Endothelial cell of umbilical vein (primary cell): ENCODE results near the gene DHRS7B. TPM values are rescaled to one million over a fixed set of nuclear protein-coding genes. Genes with fewer than 3 reads are reported as not detected.
"Not testable (repeated sequence)": the region's sequence is repeated elsewhere in the genome, so short reads cannot be mapped to it uniquely, and the experiment has no call there.

Experiments used
- BruUV-seq: library from RNA; stranded (reverse); fragments of 400-500 nt; replicated peaks from 2 replicates; lab custom pipeline; 2021; lab: Mats Ljungman, UMichigan
- CTCF ChIA-PET: fragments of 300-600, 350-600 bp; sonication (Branson Sonifier 250); formaldehyde crosslinking; loops from one replicate; lab custom pipeline; 2021; ENCODE audit warnings: antibody characterized with exemption, inconsistent platforms; lab: Charles Lee
- POLR2A ChIA-PET: fragments of 300-600, 350-600 bp; sonication (Branson Sonifier 250); formaldehyde crosslinking; loops from one replicate; lab custom pipeline; 2021; ENCODE audit warnings: antibody characterized with exemption, inconsistent platforms; lab: Charles Lee
- DNase-seq: peaks from one replicate; pipeline ENCODE4 v3.0.0-alpha.2; 2011; ENCODE audit warnings: low read depth, low spot score
- FAIRE-seq: peaks from 2 replicates; lab custom pipeline; 2011; peaks lifted over from hg19 to GRCh38; lab: Jason Lieb, UNC
- H2AFZ ChIP-seq: 2 replicates; pipeline ENCODE4 v1.6.0; 2012; ENCODE audit warnings: low read depth, low read length, control low read depth, inconsistent platforms
- H3K27ac ChIP-seq: 2 replicates; pipeline ENCODE4 v1.5.1; 2011; ENCODE audit warnings: low read depth, mild to moderate bottlenecking, control low read depth, low read length, moderate library complexity; ENCODE audit not compliant: insufficient read depth
- H3K27me3 ChIP-seq, 2 experiments: 2 replicates each; pipeline versions ENCODE4 v1.6.0 to v1.6.1; 2011; ENCODE audit warnings: low read length in 2 of 2, mixed read lengths in 1 of 2; ENCODE audit not compliant: control insufficient read depth in 2 of 2, insufficient read depth in 2 of 2
- H3K36me3 ChIP-seq, 2 experiments: 2 replicates in 1 of 2; 3 replicates in 1 of 2; pipeline ENCODE4 v1.5.1; 2011; ENCODE audit warnings: low read length in 2 of 2, mild to moderate bottlenecking in 1 of 2, moderate library complexity in 1 of 2; ENCODE audit not compliant: control insufficient read depth in 2 of 2, insufficient read depth in 2 of 2; ENCODE audit errors: extremely low read depth in 1 of 2
- H3K4me1 ChIP-seq: 3 replicates; pipeline ENCODE4 v1.5.1; 2011; ENCODE audit warnings: mild to moderate bottlenecking, low read length; ENCODE audit not compliant: control insufficient read depth, insufficient read depth; ENCODE audit errors: extremely low read depth
- H3K4me2 ChIP-seq: 2 replicates; pipeline ENCODE4 v1.6.1; 2011; ENCODE audit warnings: low read length, control low read depth, mixed read lengths; ENCODE audit not compliant: insufficient read depth
- H3K4me3 ChIP-seq, 3 experiments: fragments of 200-600 bp in 1 of 3; sonication (generic), shearing (Covaris generic) in 1 of 3; replicated peaks in 1 of 3; 2 replicates each; pipeline ENCODE4 v1.5.1; 2011 to 2016; ENCODE audit warnings: control low read depth in 3 of 3, low read length in 3 of 3, mild to moderate bottlenecking in 2 of 3, inconsistent platforms in 1 of 3, low read depth in 1 of 3, moderate library complexity in 1 of 3; ENCODE audit not compliant: insufficient read depth in 1 of 3
- H3K79me2 ChIP-seq: 2 replicates; pipeline ENCODE4 v1.6.0; 2012; ENCODE audit warnings: low read length, inconsistent platforms; ENCODE audit not compliant: control insufficient read depth, insufficient read depth
- H3K9ac ChIP-seq: replicated peaks from 2 replicates; pipeline ENCODE3; 2011; ENCODE audit warnings: low read length, control low read depth; ENCODE audit not compliant: insufficient read depth; ENCODE audit errors: extremely low read depth
- H3K9me1 ChIP-seq: replicated peaks from 3 replicates; pipeline ENCODE4 v1.6.0; 2011; ENCODE audit warnings: mild to moderate bottlenecking, low read length; ENCODE audit not compliant: control insufficient read depth, insufficient read depth; ENCODE audit errors: extremely low read depth
- H3K9me3 ChIP-seq: replicated peaks from 2 replicates; pipeline ENCODE4 v1.5.1; 2012; ENCODE audit warnings: low read length, inconsistent platforms; ENCODE audit not compliant: control insufficient read depth, insufficient read depth
- H4K20me1 ChIP-seq: replicated peaks from 2 replicates; pipeline ENCODE3; 2011; ENCODE audit warnings: mild to moderate bottlenecking, low read length; ENCODE audit not compliant: control insufficient read depth, insufficient read depth; ENCODE audit errors: extremely low read depth
- EZH2 ChIP-seq: IDR thresholded peaks from 2 replicates; pipeline ENCODE4 v1.6.1; 2012; ENCODE audit warnings: borderline replicate concordance, low read depth, mild to moderate bottlenecking, moderate library complexity, low read length, inconsistent platforms; ENCODE audit not compliant: severe bottlenecking
- FOS ChIP-seq: IDR thresholded peaks from 2 replicates; pipeline ENCODE4 v1.6.1; 2011; ENCODE audit warnings: mild to moderate bottlenecking, low read length, moderate library complexity, borderline replicate concordance; ENCODE audit not compliant: insufficient read depth
- GATA2 ChIP-seq: IDR thresholded peaks from 2 replicates; pipeline ENCODE4 v1.7.0; 2011; ENCODE audit warnings: low read depth, mild to moderate bottlenecking, moderate library complexity, mixed read lengths, low read length; ENCODE audit not compliant: insufficient read length, insufficient read depth
- JUN ChIP-seq: IDR thresholded peaks from 2 replicates; pipeline ENCODE4 v1.6.1; 2011; ENCODE audit warnings: borderline replicate concordance, low read depth; ENCODE audit not compliant: insufficient read length, insufficient read depth
- MAX ChIP-seq: IDR thresholded peaks from 2 replicates; pipeline ENCODE4 v1.6.1; 2011; ENCODE audit not compliant: insufficient read depth, insufficient read length
- MYC ChIP-seq: IDR thresholded peaks from one replicate; pipeline ENCODE4 v1.6.1; 2011; ENCODE audit warnings: mild to moderate bottlenecking, low read depth, low read length
- POLR2A ChIP-seq: IDR thresholded peaks from 2 replicates; pipeline ENCODE4 v1.6.1; 2012; ENCODE audit warnings: low read depth, mild to moderate bottlenecking, control low read depth, low read length
- POLR2AphosphoS5 ChIP-seq: IDR thresholded peaks from 2 replicates; pipeline ENCODE4 v1.6.1; 2012; ENCODE audit warnings: low read depth, mild to moderate bottlenecking, control low read depth, low read length, moderate library complexity; ENCODE audit not compliant: insufficient read depth
- dilution Hi-C: fragments of 300-500 bp; cut with MboI; formaldehyde crosslinking; loops from one replicate; pipeline ENCODE4 v1.15.0; 2019; ENCODE audit warnings: low sequenced_read_pairs; ENCODE audit not compliant: extremely low pct_ligation_motif_present
- intact Hi-C: fragments of 100-400 bp; cut with micrococcal nuclease; formaldehyde crosslinking; loops from one replicate; pipeline ENCODE4 v1.10.0; 2022
- polyA plus RNA-seq, 4 experiments: library from polyadenylated mRNA; depleted of rRNA in 3 of 4; stranded (reverse) in 3 of 4; unstranded in 1 of 4; fragments of >200 nt; gene quantifications; 2 replicates each; pipeline versions ENCODE4 v1.2.1 to v1.2.3, GENCODE V29; 2011 to 2012; ENCODE audit warnings: missing spikeins in 1 of 4
- total RNA-seq: library from RNA; stranded (reverse); gene quantifications from 2 replicates; pipeline ENCODE4 v1.2.3, GENCODE V29; 2021
- TF ChIP-seq, protein P1 (sequence below), 2 donors: IDR thresholded peaks; 1 replicate in 1 of 2; 2 replicates in 1 of 2; pipeline ENCODE4 v1.5.1; 2011; ENCODE audit warnings: low read length in 2 of 2, mild to moderate bottlenecking in 2 of 2, moderate library complexity in 2 of 2, control low read depth in 1 of 2, inconsistent platforms in 1 of 2, low read depth in 1 of 2; ENCODE audit not compliant: insufficient read depth in 1 of 2; ENCODE audit errors: extremely low read depth in 1 of 2

Gene DHRS7B
- total and polyA plus RNA-seq, 2 donors (not counting 3 experiments of a cell fraction or from before 2014, with no cell fraction given), result 14.0 to 28.1 TPM

GRCh38 chr17:21143695-21144094, 16.9 kb downstream of the DHRS7B start:
- Histone ChIP-seq H3K9ac (no peak overlapping the region), H3K79me2 (no peaks in the 10 kb centered on the region), H2AFZ (no peak overlapping the region), H3K9me1 (no peaks in the 10 kb centered on the region), H3K4me2 (no peak overlapping the region), H3K4me3 (no peak overlapping the region), H3K27ac (no peak overlapping the region), H3K27me3 (no peaks in the 10 kb centered on the region), H4K20me1 (no peaks in the 10 kb centered on the region), H3K4me1 (no peaks in the 10 kb centered on the region), H3K36me3 (no peaks in the 10 kb centered on the region), H3K9me3 (no peaks in the 10 kb centered on the region)
- CTCF ChIA-PET, result interaction anchor here (0.9 kb wide), 1 partner anchor 15 kb away, joined by 3 read pairs; no protein-coding TSS in a partner anchor
- no TSS peak for BruUV-seq
- intact Hi-C loops, result no loop called here
- FAIRE-seq (no peak), DNase-seq (no peak)
- no peak for TF ChIP-seq GATA2
- TF ChIP-seq FOS, result no peak
- TF ChIP-seq, protein P1, sequence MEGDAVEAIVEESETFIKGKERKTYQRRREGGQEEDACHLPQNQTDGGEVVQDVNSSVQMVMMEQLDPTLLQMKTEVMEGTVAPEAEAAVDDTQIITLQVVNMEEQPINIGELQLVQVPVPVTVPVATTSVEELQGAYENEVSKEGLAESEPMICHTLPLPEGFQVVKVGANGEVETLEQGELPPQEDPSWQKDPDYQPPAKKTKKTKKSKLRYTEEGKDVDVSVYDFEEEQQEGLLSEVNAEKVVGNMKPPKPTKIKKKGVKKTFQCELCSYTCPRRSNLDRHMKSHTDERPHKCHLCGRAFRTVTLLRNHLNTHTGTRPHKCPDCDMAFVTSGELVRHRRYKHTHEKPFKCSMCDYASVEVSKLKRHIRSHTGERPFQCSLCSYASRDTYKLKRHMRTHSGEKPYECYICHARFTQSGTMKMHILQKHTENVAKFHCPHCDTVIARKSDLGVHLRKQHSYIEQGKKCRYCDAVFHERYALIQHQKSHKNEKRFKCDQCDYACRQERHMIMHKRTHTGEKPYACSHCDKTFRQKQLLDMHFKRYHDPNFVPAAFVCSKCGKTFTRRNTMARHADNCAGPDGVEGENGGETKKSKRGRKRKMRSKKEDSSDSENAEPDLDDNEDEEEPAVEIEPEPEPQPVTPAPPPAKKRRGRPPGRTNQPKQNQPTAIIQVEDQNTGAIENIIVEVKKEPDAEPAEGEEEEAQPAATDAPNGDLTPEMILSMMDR (IDR thresholded peaks at IDR 0.05; ENCODE audit: extremely low read depth in 1 of 2, insufficient read depth in 1 of 2, low read depth in 1 of 2, low read length in 2 of 2), result no peak
- no peak for TF ChIP-seq POLR2AphosphoS5
- TF ChIP-seq EZH2, result no peak
- no peak for TF ChIP-seq MAX
- no peak for TF ChIP-seq MYC
- TF ChIP-seq POLR2A, result no peak
- no peak for TF ChIP-seq JUN
- dilution Hi-C loops, result no loop called here
- POLR2A ChIA-PET, result no interaction called here

- CTCF ChIA-PET, result interaction anchor here (0.9 kb wide), 1 partner anchor 15 kb away, joined by 3 read pairs; no protein-coding TSS in a partner anchor
Measured at GRCh38 chr17:21144299-21144698, 17.5 kb downstream of the DHRS7B start.

More at GRCh38 chr17:21144299-21144698, 17.5 kb downstream of the DHRS7B start:
- dilution Hi-C loops, H3K27ac ChIP-seq, H3K79me2 ChIP-seq, H3K9me1 ChIP-seq, H3K36me3 ChIP-seq, FAIRE-seq, DNase-seq, H3K4me2 ChIP-seq, H3K9ac ChIP-seq, H3K9me3 ChIP-seq, H3K4me1 ChIP-seq, H3K4me3 ChIP-seq, H2AFZ ChIP-seq, intact Hi-C loops, H4K20me1 ChIP-seq, H3K27me3 ChIP-seq, BruUV-seq, POLR2A ChIA-PET: not testable (repeated sequence)
